ENCODE measurements around the gene FAM163B.

FAM163B gene

GRCh38 chr9:133574771-133575170 is 34.4 kb downstream of the FAM163B start:
- WGBS, 2 experiments (ENCODE audit: insufficient coverage in 2 of 2): 88% methylated on average over 14 to 17 of the region's 17 CpGs
- H3K36me3 ChIP-seq (ENCODE audit: control insufficient read depth, insufficient read depth, low read length): peaks cover 16% of the 10 kb centered on the region
- no peaks in the 10 kb centered on the region for H3K9me3 ChIP-seq (ENCODE audit: control insufficient read depth, low read length)
- H3K27ac ChIP-seq (ENCODE audit: low read depth, low read length, severe bottlenecking): no peak overlapping the region
- H3K4me1 ChIP-seq (ENCODE audit: control insufficient read depth, insufficient read depth, low read length, poor library complexity, severe bottlenecking): peaks cover 18% of the 10 kb centered on the region
- H3K4me3 ChIP-seq (ENCODE audit: extremely low read depth, insufficient read depth, low read length, poor library complexity, severe bottlenecking): no peak overlapping the region

- Histone ChIP-seq H3K4me1 (ENCODE audit: control insufficient read depth, insufficient read depth, low read length, poor library complexity, severe bottlenecking) (peaks cover 15% of the 10 kb centered on the region), H3K4me3 (ENCODE audit: extremely low read depth, insufficient read depth, low read length, poor library complexity, severe bottlenecking) (no peak overlapping the region), H3K9me3 (ENCODE audit: control insufficient read depth, low read length) (no peaks in the 10 kb centered on the region), H3K36me3 (ENCODE audit: control insufficient read depth, insufficient read depth, low read length) (peaks cover 17% of the 10 kb centered on the region), H3K27ac (ENCODE audit: low read depth, low read length, severe bottlenecking) (no peak overlapping the region)
- 93 to 97% methylated on average over 20 of the region's 21 CpGs for WGBS, 2 experiments (ENCODE audit: insufficient coverage in 2 of 2)
These were observed 35.2 kb downstream of the FAM163B start for GRCh38 chr9:133573791-133574515.

- Histone ChIP-seq H3K27ac (ENCODE audit: low read depth, low read length, severe bottlenecking) (no peak overlapping the region), H3K4me3 (ENCODE audit: extremely low read depth, insufficient read depth, low read length, poor library complexity, severe bottlenecking) (no peak overlapping the region), H3K4me1 (ENCODE audit: control insufficient read depth, insufficient read depth, low read length, poor library complexity, severe bottlenecking) (peaks cover 15% of the 10 kb centered on the region), H3K9me3 (ENCODE audit: control insufficient read depth, low read length) (no peaks in the 10 kb centered on the region), H3K36me3 (ENCODE audit: control insufficient read depth, insufficient read depth, low read length) (peaks cover 19% of the 10 kb centered on the region)
- 90 to 91% methylated on average over 11 to 13 of the region's 15 CpGs for whole genome bisulfite sequencing, 2 experiments (ENCODE audit: insufficient coverage in 2 of 2)
These were observed 36.3 kb downstream of the FAM163B start for GRCh38 chr9:133572821-133573361.

- WGBS, 2 experiments (ENCODE audit: insufficient coverage in 2 of 2): 94 to 95% methylated on average over 9 to 16 of the region's 20 CpGs
- no peak overlapping the region for H3K27ac ChIP-seq (ENCODE audit: low read depth, low read length, severe bottlenecking)
- H3K4me1 ChIP-seq (ENCODE audit: control insufficient read depth, insufficient read depth, low read length, poor library complexity, severe bottlenecking): peaks cover 12% of the 10 kb centered on the region
- H3K9me3 ChIP-seq (ENCODE audit: control insufficient read depth, low read length): no peaks in the 10 kb centered on the region
- no peak overlapping the region for H3K4me3 ChIP-seq (ENCODE audit: extremely low read depth, insufficient read depth, low read length, poor library complexity, severe bottlenecking)
- H3K36me3 ChIP-seq (ENCODE audit: control insufficient read depth, insufficient read depth, low read length): peaks cover 19% of the 10 kb centered on the region
These were observed 37.1 kb downstream of the FAM163B start for GRCh38 chr9:133571896-133572595.

- peaks cover 12% of the 10 kb centered on the region for H3K4me1 ChIP-seq (ENCODE audit: control insufficient read depth, insufficient read depth, low read length, poor library complexity, severe bottlenecking)
- 93 to 95% methylated on average over 8 to 9 of the region's 9 CpGs for WGBS, 2 experiments (ENCODE audit: insufficient coverage in 2 of 2)
- no peak overlapping the region for H3K4me3 ChIP-seq (ENCODE audit: extremely low read depth, insufficient read depth, low read length, poor library complexity, severe bottlenecking)
- H3K9me3 ChIP-seq (ENCODE audit: control insufficient read depth, low read length): no peaks in the 10 kb centered on the region
- H3K36me3 ChIP-seq (ENCODE audit: control insufficient read depth, insufficient read depth, low read length): peaks cover 19% of the 10 kb centered on the region
- H3K27ac ChIP-seq (ENCODE audit: low read depth, low read length, severe bottlenecking): no peak overlapping the region
These were observed 37.7 kb downstream of the FAM163B start for GRCh38 chr9:133571391-133571890.

- Histone ChIP-seq H3K4me1 (ENCODE audit: control insufficient read depth, insufficient read depth, low read length, poor library complexity, severe bottlenecking) (peaks cover 8% of the 10 kb centered on the region), H3K36me3 (ENCODE audit: control insufficient read depth, insufficient read depth, low read length) (peaks cover 19% of the 10 kb centered on the region), H3K27ac (ENCODE audit: low read depth, low read length, severe bottlenecking) (no peak overlapping the region), H3K9me3 (ENCODE audit: control insufficient read depth, low read length) (no peaks in the 10 kb centered on the region), H3K4me3 (ENCODE audit: extremely low read depth, insufficient read depth, low read length, poor library complexity, severe bottlenecking) (no peak overlapping the region)
- 79 to 80% methylated on average over 16 of the region's 16 CpGs for WGBS, 2 experiments (ENCODE audit: insufficient coverage in 2 of 2)
These were observed 38.5 kb downstream of the FAM163B start for GRCh38 chr9:133570691-133571080.

GRCh38 chr9:133569891-133570690 is 39.1 kb downstream of the FAM163B start:
- WGBS, 2 experiments (ENCODE audit: insufficient coverage in 2 of 2): 76 to 77% methylated on average over 34 to 36 of the region's 36 CpGs
- no peak overlapping the region for H3K27ac ChIP-seq (ENCODE audit: low read depth, low read length, severe bottlenecking)

GRCh38 chr9:133569121-133569785 is 39.9 kb downstream of the FAM163B start:
- Histone ChIP-seq H3K9me3 (ENCODE audit: control insufficient read depth, low read length) (no peaks in the 10 kb centered on the region), H3K4me3 (ENCODE audit: extremely low read depth, insufficient read depth, low read length, poor library complexity, severe bottlenecking) (no peak overlapping the region), H3K27ac (ENCODE audit: low read depth, low read length, severe bottlenecking) (no peak overlapping the region), H3K36me3 (ENCODE audit: control insufficient read depth, insufficient read depth, low read length) (peaks cover 16% of the 10 kb centered on the region), H3K4me1 (ENCODE audit: control insufficient read depth, insufficient read depth, low read length, poor library complexity, severe bottlenecking) (peaks cover 14% of the 10 kb centered on the region)
- WGBS, 2 experiments (ENCODE audit: insufficient coverage in 2 of 2): 95 to 97% methylated on average over 9 to 12 of the region's 14 CpGs

More at GRCh38 chr9:133569891-133570690, 39.1 kb downstream of the FAM163B start:
- H3K4me3 ChIP-seq (ENCODE audit: extremely low read depth, insufficient read depth, low read length, poor library complexity, severe bottlenecking): no peak overlapping the region
- H3K4me1 ChIP-seq (ENCODE audit: control insufficient read depth, insufficient read depth, low read length, poor library complexity, severe bottlenecking): peaks cover 12% of the 10 kb centered on the region
- peaks cover 19% of the 10 kb centered on the region for H3K36me3 ChIP-seq (ENCODE audit: control insufficient read depth, insufficient read depth, low read length)
- H3K9me3 ChIP-seq (ENCODE audit: control insufficient read depth, low read length): no peaks in the 10 kb centered on the region

GRCh38 chr9:133568186-133568585 is 41.0 kb downstream of the FAM163B start:
- H3K4me1 ChIP-seq (ENCODE audit: control insufficient read depth, insufficient read depth, low read length, poor library complexity, severe bottlenecking): peaks cover 21% of the 10 kb centered on the region
- 93 to 95% methylated on average over 27 to 30 of the region's 33 CpGs for WGBS, 2 experiments (ENCODE audit: insufficient coverage in 2 of 2)

GRCh38 chr9:133566817-133567216 is 42.4 kb downstream of the FAM163B start:
- Histone ChIP-seq H3K4me3 (ENCODE audit: extremely low read depth, insufficient read depth, low read length, poor library complexity, severe bottlenecking) (no peak overlapping the region), H3K4me1 (ENCODE audit: control insufficient read depth, insufficient read depth, low read length, poor library complexity, severe bottlenecking) (peaks cover 25% of the 10 kb centered on the region), H3K36me3 (ENCODE audit: control insufficient read depth, insufficient read depth, low read length) (peaks cover 15% of the 10 kb centered on the region), H3K27ac (ENCODE audit: low read depth, low read length, severe bottlenecking) (no peak overlapping the region), H3K9me3 (ENCODE audit: control insufficient read depth, low read length) (no peaks in the 10 kb centered on the region)
- WGBS, 2 experiments (ENCODE audit: insufficient coverage in 2 of 2): 95 to 98% methylated on average over 14 to 17 of the region's 17 CpGs

More at GRCh38 chr9:133568186-133568585, 41.0 kb downstream of the FAM163B start:
- H3K4me3 ChIP-seq (ENCODE audit: extremely low read depth, insufficient read depth, low read length, poor library complexity, severe bottlenecking): no peak overlapping the region
- peaks cover 13% of the 10 kb centered on the region for H3K36me3 ChIP-seq (ENCODE audit: control insufficient read depth, insufficient read depth, low read length)
- H3K9me3 ChIP-seq (ENCODE audit: control insufficient read depth, low read length): no peaks in the 10 kb centered on the region
- H3K27ac ChIP-seq (ENCODE audit: low read depth, low read length, severe bottlenecking): no peak overlapping the region
